Measurements from ENCODE around the gene LBH.
A peak's percentile ranks its signal among the peaks of the same experiment; 100 is the strongest.

LBH gene

GRCh38 chr2:30230497-30231211 is 680 bp upstream of the LBH start:
- no peak for DNase-seq (ENCODE audit: low spot score)

GRCh38 chr2:30231996-30232800 is 864 bp downstream of the LBH start:
- peak; percentile 85 for DNase-seq (ENCODE audit: low spot score)
- no peak for TF ChIP-seq CTCF (IDR thresholded peaks at IDR 0.05; ENCODE audit: extremely low read depth, missing control alignments)

More at GRCh38 chr2:30230497-30231211, 680 bp upstream of the LBH start:
- no peak for TF ChIP-seq CTCF (IDR thresholded peaks at IDR 0.05; ENCODE audit: extremely low read depth, missing control alignments)

GRCh38 chr2:30232801-30233130 is 1.4 kb downstream of the LBH start:
- TF ChIP-seq CTCF (IDR thresholded peaks at IDR 0.05; ENCODE audit: extremely low read depth, missing control alignments) = no peak

GRCh38 chr2:30233271-30234009 is 2.1 kb downstream of the LBH start:
- TF ChIP-seq CTCF (IDR thresholded peaks at IDR 0.05; ENCODE audit: extremely low read depth, missing control alignments) = no peak
- DNase-seq (ENCODE audit: low spot score) = no peak

More at GRCh38 chr2:30232801-30233130, 1.4 kb downstream of the LBH start:
- DNase-seq (ENCODE audit: low spot score) = no peak

GRCh38 chr2:30234180-30234971 is 3.0 kb downstream of the LBH start:
- no peak for TF ChIP-seq CTCF (IDR thresholded peaks at IDR 0.05; ENCODE audit: extremely low read depth, missing control alignments)
- DNase-seq (ENCODE audit: low spot score) = no peak

GRCh38 chr2:30235008-30235655 is 3.8 kb downstream of the LBH start:
- DNase-seq (ENCODE audit: low spot score) = no peak

More at GRCh38 chr2:30235008-30235655, 3.8 kb downstream of the LBH start:
- no peak for TF ChIP-seq CTCF (IDR thresholded peaks at IDR 0.05; ENCODE audit: extremely low read depth, missing control alignments)

All from GM20000 (cell line).